ENCODE data around the gene ZNF710.

ZNF710 gene

DNA sequence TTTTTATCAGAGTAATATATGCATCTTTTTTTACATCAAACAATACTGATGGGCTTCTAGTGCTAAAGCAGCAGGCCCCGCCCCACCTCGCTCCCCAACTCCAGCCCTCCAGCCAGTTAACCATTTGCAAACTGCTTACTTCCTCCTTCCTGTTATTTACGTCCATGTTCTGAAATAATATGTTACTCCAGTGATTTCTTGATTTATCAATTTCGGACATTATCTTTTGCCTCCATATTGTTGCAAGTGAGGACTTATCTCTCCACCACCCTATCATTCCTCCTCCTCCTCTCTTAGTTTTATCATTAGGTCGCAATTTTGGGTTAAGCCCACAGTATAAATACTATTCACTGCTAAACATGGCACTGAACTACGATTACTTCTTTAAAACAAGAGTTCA, 39.5 kb downstream of the ZNF710 start:
- FAIRE-seq: no peak

DNA sequence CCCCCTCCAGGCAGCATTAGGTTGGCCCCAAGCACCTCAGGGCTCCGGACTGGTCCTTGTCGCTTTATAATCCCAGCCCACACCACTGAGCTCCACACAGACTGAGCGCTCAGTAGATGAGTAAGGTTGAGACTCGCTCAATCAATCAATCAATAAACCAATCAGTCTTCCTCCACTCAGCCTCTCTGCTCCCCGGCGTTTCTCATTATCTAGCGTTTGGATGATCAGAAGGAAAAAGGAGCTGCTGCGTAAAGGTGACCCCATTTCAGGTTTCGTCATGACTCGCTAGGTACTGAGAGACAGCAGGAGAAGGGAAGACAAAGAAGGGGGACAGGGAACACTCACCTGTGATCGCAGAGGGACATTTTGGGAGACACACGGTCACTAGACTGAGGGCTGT, 41.2 kb downstream of the ZNF710 start:
- FAIRE-seq: no peak

DNA sequence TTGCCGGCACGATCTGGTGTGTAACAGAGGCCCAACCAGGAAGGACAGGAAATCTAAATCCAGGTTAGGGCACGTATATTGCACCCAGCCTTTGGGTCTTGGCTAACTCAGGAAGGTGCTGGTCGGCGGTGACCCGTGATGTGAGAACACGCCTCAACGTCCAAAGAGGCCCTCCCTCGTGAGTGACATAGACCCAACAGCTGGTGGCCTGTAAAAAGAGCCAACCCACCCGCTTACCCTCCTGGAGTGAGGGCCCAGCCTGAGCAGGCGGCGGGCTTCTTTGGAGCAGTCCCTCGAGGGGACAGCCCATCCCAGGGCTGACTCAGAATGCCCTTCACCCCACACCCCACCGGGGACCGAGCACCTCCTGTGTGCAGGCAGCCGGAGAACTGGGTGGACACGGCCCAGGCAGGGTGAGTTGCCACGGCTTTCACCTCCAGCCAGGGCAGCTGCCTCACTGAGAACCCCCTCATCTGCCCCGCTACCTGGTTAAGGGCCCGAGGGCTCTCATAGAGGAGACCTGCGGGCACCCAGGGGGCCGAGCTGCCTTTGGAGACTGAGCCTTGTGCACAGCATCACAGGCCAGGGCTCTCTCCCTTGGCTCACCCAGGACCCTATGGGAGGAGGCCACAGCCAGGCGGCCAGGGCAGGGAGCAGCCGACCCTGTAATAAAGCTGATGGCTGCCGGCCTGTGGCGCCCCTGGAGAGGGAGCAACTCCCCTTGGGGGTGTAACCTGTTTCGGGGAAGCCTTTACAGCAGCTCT, 41.8 kb downstream of the ZNF710 start:
- FAIRE-seq: no peak

DNA sequence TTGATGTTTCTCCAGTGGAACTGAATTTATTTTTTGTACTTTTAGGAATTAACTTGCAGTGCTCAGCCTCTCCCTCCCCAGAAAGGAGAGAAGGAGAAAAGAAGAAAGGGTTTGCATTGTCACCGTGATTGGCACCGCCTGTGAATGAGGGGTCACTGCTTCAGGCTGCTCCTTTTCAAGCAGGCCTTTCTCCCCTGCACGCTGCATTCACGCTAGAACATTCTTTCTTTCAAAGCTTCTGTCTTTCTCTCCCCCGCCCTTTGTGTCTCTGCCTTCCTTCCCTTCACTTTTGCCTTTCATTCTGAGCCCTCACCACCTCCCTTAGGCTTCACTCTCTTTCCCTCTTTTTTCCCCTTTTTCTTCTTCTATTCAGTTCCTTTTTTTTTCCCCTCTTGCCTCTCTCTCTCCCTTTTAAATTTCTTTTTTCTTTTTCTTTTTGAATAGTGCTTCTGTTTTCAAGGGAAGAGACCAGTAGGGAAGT, 42.4 kb downstream of the ZNF710 start:
- no peak for FAIRE-seq

DNA sequence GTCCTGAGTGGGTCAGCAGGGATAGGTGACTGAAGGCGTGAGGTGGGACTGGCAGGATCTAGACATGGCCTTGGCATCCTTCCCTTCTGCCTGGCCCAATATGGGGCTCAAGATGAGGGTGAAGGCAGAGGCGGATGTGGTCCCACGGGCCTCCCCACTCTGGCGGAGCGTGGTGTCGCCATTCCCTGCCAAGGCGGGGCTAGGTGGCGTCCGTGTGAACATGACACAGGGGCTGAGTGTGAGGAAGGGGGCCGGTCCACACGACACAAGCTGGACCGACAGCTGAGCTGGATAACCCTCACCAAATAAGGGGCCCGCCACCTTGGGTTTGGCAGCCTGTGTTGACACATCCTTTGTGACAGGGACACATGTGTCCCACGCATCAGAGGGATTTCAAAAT, 43.1 kb downstream of the ZNF710 start:
- FAIRE-seq: no peak

DNA sequence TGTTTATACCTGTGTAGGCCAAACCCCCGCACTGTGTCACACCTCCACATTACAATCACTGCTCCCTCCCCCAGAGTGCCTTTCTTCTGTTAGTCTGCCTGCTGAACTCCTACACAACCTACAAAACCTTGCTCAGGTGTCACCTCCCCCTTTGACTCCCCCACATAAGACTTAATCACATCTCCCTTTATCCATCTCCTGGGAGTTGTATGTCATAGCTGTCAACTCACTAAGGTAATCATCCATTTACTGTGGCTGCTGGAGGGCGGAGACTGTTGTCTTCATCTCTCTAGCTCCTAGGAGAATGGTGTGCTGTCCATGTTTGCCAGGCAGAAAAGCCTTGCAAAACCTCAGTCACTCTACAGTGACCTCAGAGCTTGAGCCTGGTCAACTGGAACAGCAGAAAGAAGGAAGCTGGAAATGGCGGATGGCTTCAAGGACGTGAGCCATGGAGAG, 43.8 kb downstream of the ZNF710 start:
- no peak for FAIRE-seq

DNA sequence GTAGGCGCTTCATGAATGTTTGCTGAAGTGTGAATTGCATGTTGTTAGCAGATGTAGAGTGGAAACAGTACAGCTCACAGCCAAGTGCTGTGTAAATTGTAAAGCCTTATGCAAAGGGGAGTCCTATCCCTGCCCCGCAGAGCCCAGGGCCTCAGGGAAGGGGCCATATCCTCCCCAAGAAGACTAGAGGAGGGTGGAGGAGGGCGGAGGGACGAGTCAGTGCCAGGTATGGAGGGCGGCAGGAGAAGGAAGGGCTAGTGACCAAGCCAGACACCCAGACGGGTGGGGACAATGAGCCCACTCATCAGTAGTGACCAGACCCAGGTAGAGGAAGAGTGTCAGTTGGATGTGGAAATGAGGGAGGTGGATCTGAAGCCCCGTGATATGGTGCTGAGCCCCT, 45.2 kb downstream of the ZNF710 start:
- no peak for FAIRE-seq

DNA sequence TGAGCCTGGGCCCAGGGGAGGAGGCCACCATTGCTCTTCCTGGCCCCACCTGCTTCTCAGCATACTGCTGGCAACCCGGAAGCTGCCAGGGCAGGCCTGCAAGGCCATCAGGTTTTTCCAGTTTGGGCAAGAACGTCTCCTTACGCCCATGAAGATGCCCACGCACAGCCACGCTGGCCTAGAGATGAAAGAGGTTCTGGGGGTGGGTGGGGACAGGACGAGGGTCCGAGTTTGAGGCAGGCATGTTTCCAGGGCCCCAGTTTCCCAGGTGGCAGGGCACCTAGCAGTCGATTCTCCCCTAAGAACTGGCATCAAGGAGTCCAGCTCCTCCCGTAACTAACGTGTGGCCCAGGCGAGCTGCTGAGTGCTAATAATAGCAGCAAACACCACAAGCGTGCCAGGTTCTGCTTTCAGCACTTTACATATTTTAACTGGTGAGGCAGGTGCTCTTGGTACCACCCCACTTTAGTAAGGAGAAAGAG, 45.8 kb downstream of the ZNF710 start:
- no peak for FAIRE-seq

DNA sequence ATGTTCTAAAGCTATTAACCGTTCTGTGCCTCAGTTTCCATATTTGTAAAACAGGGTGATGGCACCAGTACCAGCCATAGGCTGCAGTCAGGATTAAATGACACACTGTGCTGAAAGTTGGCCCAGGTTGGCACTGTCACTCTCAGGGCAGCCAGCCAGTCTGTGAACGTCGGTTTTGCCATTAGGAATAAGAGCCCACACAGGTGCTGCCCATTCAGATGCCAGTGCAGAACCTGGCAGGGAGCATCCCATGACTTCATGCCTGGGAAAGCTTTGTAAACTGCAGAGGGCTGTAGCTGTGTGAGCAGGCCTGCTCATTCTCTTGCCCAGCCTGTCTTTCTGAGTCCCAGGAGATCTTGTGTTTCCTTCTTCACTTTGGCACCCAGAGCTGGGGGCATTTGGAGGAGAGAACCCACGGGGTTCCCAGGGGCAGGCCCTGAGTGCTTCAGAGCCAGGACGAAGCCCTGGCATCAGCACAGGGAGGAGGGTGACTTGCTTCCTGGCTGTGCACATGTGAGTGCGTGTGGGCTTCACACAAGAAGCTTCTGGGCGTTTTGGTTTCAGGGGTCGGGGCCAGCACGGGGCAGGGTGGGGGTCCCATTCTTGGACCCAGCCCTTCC, 46.9 kb downstream of the ZNF710 start:
- no peak for FAIRE-seq

DNA sequence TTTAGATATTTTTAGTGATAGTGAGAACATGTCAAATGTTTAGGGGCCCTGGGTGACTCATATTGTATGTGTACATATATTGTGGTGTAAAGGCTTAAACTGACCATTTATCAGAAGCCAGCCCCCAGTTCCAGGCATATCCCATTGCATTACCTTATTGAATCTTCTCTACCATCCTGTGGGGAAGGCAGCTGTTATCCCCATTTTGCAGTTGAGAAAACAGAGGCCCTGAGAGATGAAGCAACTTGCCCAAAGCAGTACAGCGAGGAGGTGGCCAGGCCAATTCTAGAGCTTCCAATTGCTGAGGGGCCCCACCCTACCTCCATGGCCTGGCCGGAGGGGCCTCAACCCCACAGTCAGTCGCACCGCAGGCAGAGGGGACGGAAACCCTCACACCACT, 47.9 kb downstream of the ZNF710 start:
- no peak for FAIRE-seq

DNA sequence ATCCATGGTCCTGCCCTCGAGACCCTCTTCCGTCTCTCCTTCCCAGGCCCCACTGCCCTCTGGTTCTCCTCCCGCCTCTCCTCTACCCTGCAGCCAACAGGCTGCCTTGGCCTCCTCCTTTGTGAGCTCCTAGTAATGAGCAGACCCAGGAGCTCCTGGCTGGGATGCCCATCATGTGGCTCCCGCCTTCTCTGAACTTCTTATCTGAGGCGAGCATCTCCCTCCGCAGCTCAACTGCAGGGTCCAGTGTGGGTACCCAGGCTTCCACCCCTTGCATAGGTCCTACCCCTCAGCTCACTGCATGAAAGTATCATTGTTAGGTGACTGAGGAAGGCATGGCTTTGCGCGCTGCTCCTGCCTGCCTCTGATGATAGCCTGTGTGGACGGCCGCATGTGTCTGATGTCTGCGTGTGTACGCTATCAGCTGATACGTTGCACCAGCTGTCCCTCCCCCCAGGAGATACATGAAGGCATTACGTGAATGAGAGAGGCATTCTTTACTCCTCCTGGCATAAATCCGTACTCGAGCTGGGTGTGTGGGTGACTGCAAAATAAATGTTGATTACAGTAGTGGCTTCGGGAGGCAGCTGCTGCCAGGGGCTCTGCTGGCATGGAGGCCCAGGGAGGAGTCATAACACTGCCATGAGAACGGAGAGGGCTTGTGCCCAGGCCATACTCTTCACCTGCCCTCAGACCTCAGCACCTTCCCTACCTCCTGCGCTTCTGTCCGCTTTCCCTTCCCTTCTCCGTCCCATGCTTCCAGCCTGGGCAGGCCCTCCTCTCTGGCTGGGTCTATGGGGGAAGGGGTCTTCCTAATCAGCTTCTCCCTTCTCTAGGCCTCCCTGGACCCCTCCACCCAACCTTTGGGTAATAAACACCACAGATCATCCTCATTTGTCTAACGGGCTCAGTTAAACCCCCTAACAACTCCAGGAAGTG, 48.8 kb downstream of the ZNF710 start:
- FAIRE-seq: no peak

DNA sequence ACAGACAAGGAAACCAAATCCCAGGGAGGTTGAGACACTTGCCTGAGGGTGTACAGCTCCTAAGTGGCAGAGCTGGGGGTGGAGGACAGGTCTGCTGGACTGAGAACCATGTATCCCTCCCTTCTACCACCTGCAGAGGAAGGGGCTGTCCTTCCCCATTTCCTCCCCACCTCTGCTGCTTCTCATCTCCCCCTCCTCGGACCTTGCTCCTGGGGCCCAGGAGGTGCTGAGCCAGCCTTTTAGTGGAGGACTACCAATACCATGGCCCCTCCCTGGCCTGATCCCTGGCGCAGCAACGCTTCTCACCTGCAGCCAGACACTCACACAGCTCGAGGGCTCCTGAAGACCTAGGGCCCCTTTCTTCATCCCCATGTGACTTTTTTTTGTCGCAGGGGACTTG, 50.8 kb downstream of the ZNF710 start:
- no peak for FAIRE-seq

DNA sequence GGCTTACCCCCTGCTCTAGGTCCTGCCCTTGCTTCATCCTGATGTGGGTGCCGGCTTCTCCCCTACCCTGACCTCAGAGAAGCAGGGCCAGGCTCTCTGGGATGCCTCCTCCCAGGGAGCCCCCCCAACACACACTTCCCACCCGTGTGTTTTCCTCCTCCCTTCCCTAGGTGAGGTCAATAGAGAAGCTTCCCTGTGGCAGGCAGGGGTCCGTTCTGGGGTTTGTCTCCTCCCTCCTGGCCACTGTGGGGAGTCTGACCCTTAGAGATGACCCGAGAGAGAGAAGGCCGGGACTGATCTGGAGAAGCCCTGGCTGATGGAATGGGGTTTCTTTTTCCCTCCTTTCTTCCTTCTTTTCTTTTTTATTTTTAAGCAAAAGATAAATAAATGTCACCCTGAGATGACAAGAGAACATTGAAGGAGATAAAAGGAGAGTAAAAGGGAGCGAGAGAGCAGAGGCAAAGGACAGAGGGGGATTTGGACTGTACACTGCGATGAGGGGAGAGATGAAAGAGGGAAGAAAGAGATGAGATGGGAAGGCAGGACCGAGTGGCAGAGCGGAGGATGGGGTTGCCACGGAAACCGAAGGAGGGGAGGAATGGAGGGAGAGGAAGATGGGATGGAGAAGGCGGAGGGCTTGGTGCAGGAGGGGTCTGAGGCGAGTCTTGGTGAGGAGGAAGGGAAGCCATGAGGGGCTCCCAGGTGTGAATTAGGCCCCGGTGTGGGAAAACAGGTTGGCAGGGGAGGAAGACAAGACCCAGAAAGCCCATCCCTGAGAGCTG, 52.8 kb downstream of the ZNF710 start:
- FAIRE-seq: no peak

DNA sequence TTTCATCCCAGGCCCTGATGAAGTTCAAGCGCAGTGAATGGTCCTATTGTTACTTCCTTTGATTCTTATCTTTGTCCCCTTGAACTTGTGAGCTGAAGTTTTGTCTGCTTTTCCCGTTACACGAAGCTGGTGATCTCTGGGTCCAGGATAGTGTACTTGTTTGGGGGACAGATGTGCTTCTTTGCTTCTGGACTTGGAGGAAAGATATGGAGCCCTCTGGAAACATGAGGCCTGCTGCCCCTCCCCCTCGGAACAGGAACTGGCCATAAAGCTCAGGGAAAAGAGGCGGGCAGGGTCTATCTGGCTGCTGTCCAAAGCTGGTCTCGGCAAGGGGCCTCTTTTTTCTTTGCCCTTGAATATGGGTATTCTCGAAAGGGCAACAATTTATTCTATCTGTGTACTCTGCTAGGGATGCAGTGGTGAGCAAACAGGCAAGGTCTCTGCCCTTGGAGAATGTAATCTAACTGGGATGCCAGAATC, 53.5 kb downstream of the ZNF710 start:
- FAIRE-seq: no peak

DNA sequence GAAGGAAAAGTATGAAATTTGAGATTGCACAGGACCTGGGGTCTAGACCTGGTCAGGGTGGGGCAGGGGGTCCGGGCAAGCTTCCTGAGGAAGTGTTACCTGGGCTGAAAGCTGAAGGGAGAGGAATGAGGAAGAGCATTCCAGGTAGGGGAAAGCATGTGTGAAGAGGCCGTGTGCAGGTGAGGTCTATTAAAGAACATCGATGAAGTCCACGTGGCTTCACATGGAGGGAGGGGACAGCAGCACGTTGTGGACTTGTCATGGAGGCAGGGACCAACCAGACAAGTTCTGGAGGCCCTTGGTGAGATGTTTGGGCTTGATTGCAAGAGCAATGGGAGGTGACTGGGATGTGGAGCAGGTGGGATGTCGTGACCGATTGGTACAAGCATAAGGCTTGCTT, 54.1 kb downstream of the ZNF710 start:
- no peak for FAIRE-seq

DNA sequence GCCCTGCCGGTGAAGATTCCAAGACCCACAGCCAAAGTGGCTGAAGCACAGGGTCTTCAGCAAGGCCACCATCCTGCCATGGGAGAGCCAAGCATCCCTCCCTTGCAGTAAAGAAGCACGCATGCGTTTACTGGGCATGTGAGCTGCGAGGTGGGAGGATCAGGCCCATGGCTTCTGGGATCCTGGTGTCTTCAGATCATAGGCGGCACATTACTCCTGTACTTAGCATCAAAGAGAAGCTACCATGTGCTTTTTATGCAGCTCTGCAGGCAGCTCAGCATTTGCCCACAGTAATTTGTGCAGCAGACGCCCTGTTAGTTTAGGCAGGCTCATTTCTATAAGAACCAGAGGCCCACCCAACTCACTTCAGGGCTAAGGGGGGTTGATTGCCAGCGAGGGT, 55.4 kb downstream of the ZNF710 start:
- FAIRE-seq: no peak

DNA sequence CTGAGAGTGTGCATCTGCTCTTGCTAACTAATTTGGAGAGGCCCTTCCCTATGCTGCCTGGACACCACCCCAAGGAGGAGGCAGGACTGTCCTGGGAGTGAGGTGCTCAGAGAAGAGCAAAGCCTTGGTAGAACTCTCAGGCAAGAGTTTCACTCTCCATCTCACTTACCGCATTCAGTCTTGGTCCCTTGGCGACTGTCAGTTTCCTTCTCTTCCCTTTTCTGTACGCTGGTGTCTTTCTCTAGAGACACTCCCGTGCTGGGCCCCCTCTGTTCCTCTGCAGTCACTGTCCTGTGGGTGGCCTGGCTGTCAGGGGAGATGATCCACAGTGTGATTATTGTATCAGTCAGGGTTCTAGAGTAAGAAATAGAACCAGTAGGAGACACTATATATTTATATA, 57.2 kb downstream of the ZNF710 start:
- no peak for FAIRE-seq

DNA sequence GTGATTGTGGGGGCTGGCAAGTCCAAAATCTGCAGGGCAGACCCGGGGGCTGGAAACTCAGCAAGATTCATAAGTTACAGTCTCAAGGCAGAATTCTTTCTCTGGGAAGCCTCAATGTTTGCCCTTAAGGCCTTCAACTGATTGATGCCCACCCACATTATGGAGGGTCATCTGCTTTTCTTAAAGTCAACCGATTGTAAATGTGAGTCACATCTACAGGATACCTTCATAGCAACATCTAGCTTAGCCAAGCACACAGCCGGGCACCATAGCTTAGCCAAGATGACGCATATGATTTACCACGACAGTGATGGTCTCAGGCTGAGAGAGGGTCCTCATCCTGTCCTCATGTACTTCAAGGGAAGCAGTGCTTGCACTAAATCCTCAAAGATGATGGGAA, 57.7 kb downstream of the ZNF710 start:
- no peak for FAIRE-seq

DNA sequence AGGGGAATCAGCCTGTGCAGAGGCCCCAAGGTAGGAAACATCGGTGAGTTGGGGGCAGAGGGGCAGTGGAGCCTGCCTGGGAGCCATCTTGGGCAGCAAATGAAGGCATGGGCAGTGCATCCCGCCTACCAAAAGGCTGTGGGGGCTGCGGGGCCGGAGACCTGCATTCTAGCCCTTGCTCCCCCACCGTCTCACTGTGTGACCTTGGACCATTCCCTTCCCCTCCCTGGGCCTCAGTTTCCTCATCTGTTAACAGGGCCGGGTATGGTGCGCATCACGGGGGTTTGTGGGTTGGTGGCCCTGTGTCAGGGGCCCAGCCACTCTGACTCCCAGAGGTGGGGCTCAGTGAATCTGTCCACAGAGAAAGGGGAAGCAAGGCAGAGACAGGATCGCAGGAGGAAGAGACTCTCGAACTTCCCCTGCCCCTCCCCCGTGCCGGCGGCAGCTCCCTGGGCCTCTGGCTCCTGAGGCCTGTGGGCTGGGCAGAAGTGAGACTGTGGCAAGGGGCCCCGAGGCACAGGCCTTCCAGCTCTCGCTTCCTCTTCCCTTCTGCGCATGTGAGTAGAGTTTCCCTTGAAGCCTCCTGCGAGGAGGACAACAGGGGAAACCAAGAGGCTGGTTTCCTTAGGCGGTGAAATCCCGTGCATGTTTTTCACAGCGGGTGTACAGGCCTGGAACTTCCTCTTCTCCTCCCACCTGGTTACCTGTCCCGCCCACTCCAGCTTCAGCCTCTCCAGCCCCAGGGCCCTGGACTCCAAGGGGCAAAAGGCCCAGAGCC, 58.3 kb downstream of the ZNF710 start:
- FAIRE-seq: no peak

DNA sequence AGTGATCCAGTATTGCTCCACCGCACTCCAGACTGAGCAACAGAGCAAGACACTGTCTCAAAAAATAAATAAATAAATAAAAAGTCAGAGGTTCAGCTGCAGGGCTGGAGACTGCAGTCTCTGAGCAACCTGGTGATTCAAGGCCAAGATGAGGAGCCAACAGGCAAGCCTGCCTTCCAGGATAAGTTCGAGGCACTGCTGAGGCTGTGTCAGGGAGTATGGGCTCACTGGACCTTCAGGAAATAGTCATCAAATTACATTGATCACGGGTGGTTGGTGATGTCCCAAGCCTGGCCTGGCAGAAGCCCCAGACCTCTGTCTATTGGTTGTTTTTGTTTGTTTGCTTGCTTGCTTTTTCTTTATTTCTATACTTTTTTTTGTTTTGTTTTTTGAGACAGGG, 59.7 kb downstream of the ZNF710 start:
- FAIRE-seq: no peak

DNA sequence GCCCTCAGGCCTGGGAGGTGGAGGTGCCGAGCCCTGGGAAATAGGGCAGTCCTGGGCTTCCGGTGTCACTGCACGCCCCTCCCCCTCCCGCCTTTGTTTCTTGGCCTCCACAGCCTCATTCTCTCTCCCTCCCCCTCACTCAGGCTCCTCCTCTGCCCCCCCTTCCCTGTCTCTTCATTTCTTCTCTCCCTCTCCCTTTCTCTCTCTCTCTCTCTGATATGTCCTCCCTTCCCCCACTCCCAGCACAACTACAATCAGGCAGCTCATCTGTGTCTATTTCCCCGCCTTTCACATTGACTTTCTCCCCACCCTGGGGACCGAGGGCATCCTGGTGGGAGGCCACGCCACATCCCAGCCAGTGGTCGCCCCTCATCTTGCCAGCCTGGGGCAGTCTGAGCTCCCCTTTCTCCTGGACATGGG, 60.9 kb downstream of the ZNF710 start:
- FAIRE-seq: no peak

Measured in endometrium (tissue), 2 donors.